ENCODE data around the gene BLTP3B.

BLTP3B gene

DNA sequence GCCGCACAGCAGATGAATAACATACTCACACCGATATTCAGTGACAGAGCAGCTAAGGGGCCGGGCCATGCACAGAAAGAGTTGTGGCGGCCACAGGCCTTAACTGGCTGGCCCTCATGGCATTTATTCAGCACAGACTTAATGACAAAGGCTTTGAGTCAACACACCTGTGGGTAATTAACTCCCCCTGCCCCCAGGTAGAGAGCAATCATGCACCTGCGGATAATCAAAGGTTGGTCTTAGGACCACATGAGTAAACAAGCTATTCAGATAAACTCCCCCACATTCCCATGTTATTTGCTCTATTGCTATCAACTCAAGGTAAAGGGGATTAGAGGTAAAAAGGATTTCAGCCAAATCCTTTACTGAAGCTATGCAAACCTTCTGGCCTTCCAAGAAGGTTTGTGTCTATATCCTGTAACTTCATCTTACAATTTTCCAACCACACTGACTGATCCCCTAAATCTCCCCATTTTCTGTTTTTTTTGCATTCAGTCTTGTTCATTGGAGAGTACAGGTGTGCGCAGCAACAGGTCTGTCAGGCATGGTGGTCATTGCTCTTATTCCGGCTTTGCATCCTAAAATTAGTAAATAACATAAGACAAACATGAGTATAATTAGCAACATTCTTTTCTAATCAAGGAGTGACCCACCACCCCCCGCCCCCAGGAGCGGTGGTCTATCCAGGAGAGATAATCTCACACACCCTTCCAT, 16.9 kb upstream of the BLTP3B start:
- no peak for DNase-seq

DNA sequence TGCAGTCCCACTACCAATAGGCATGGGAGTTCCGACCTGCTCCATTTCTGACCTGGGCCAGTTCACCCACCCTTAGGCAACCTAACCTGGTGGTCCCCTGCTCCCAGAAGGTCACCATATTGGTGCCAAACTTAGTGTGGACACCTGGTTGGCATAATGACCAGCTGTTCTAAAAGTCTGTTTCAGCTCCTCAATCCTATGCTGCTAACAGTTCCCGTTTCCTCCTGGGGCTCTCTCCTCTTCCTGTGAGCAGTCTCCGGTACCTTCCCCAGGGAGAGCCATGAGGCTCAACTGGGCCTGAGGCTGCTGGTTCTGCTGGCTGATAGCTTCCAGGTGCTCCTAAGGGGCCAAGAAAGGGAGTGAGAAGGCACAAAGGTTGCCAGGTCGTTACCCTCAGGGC, 15.9 kb upstream of the BLTP3B start:
- no peak for DNase-seq

DNA sequence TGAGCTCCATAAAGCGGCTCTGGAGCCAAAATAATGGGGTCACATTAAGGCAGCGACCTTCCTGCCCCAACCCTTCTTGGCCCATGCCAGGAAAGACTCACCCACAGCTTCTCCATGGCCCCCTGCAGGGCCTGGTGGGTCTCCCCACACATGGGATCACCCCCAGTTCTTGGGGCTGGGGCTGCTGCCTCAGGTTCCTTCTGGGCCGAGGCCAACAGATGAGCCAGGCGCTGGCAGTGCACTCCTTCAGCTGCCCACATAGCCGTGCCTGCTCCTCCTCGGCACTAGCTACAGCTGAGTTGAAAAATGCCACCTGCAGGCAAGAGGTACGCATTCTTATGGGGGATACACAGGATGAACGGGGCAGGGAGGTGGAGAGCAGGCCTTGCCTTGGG, 14.8 kb upstream of the BLTP3B start:
- no peak for DNase-seq

- DNase-seq: no peak
Measured at GRCh38 chr12:100156731-100157426, 14.2 kb upstream of the BLTP3B start.

GRCh38 chr12:100154474-100155247, 12.0 kb upstream of the BLTP3B start:
- DNase-seq: peak; percentile 31

DNA sequence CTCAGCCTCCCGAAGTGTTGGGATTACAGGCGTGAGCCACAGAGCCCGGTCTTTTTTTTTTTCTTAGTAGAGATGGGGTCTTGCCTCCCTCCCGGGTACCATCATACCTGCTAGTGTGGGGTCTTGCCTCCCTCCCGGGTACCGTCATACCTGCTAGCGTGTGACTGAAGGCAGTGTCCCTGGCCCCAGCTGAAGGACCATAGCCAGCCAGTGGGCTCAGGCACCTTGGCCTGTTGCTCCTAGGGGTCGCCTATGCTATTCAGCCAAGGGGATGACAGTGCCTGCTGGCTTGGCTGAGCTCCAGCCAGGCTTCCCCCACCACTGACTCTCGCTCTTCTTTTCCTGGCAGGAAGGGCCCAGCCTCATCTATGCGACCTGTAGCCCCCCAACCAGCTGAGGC, 10.5 kb upstream of the BLTP3B start:
- no peak for DNase-seq

DNA sequence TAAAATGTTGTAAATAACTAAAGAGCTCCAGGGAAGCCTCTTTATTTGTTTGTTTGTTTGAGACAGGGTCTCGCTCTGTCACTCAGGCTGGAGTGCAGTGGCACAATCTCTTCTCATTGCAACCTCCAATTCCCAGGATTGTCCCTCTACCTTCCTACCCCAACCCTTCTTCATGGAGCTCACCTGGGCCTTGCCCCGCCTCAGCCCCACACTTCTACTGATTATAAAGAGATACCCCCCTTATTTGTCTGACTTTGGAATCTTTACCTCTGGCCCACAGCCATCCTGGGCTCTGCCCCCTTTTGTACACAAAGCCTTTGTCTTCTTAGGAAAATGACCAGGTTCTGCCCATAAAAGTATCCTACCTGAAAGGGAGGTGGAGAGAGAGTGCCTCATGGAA, 9.1 kb upstream of the BLTP3B start:
- DNase-seq: no peak

DNA sequence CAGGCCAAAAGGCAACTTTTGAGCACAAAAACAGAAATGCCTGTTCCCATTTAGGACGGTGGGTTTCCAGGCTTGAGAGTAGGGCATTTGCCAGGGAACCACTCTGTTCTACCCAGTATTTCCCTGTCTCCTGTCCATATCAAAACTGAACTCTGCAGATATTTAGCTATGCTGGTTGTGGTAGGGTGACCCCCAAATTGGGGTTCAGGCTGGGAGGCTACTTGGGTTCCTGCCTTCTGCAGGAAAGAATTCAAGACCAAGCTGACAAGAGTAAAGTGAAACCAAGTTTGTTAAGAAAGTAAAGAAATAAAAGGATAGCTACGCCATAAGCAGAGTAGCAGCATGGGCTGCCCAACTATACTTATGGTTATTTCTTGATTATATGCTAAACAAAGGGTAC, 3.6 kb upstream of the BLTP3B start:
- DNase-seq: no peak

- no peak for DNase-seq
Measured at GRCh38 chr12:100145643-100146042, 3.0 kb upstream of the BLTP3B start.

- DNase-seq: peak; percentile 66
Measured at GRCh38 chr12:100141998-100142850, 450 bp downstream of the BLTP3B start.

GRCh38 chr12:100141666-100141997, 1.0 kb downstream of the BLTP3B start:
- DNase-seq: peak; percentile 71

GRCh38 chr12:100138803-100139098, 3.9 kb downstream of the BLTP3B start:
- DNase-seq: no peak

DNA sequence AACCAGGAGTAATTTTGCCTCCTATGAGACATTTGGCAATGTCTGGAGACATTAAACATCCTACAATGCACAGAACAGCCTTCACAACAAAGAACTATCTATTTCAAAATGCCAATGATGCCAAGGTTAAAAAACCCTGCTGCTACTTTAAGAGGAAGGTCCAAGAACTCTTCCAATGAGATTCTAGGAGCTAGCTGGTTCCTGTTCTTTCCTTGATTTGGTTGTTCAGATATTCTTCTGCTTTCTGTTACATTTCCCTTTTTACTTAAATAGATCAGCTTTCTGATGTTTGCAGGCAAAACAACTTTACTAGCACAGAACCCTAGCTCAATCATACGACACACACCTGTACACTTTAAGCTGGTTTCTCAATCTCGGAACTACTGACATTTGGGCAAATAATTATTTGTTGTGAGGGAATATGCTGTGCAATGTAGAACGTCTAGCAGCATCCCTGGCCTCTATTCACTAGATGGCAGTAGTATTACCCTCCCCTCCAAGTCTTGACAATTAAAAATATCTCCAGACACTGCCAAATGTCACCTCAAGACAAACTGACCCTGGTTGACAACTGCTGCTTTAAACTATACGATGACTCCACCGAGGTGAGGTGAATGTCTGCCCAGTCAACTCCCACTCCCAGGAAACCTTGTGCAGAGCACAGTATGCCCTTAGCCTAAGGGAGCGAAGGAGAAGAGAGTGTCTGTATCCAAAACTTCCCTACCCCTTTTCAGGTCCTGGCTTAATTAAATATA, 4.4 kb downstream of the BLTP3B start:
- DNase-seq: peak; percentile 11

GRCh38 chr12:100133200-100133599, 9.5 kb downstream of the BLTP3B start:
- DNase-seq: no peak

DNA sequence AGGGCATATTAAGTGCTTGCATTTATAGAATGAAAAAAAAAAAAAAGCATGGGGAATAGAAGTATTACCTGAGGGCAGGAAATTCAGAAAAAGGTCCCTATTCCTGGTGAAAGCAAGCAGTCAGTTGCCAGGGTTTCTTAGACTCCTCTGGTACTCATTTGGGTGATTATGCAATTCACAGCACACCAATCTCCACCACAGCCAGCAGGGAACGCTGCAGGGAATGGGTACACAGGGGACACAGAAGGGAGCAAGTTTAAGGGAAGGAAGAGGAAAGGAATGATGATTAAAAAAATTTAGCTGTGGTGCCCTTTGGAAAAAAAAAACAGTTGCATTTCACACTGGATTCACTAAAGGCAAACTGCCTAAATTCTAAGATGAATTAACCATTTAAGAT, 14.2 kb downstream of the BLTP3B start:
- DNase-seq: no peak

DNA sequence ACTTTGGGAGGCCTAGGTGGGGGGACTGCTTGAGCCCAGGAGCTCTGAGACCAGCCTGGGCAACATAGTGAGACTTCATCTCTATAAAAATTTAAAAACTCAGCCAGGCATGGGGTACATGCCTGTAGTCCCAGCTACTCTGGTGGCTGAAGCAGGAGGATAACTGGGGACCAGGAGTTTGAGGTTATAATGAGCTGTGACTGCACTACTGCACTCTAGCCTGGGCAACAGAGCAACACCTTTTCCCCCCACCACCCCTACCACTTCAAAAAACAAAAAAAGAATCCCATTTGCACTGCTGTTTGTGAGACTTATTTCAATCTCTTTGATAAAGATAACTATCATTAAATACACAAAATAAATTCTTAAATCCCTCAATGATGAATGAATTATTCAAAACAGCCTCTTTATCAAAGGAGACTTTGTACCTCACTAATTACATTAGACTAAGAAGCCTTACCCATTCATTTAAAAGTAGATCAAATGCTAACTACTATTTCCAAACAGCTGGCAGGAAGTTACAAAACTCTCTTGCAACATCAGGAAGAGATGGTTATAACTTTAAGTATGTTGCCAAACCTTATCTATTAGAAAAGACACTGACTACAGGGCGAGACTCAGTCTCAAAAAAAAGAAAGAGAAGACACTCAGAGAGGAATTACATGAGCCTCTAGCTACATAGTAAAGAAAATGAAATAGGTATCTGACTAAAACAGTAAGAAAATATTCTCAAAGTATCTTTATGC, 14.7 kb downstream of the BLTP3B start:
- no peak for DNase-seq

- no peak for DNase-seq
Measured at GRCh38 chr12:100123316-100124095, 19.2 kb downstream of the BLTP3B start.

GRCh38 chr12:100120355-100120754, 22.3 kb downstream of the BLTP3B start:
- DNase-seq: no peak

- DNase-seq: no peak
Measured at GRCh38 chr12:100115291-100115690, 27.4 kb downstream of the BLTP3B start.

DNA sequence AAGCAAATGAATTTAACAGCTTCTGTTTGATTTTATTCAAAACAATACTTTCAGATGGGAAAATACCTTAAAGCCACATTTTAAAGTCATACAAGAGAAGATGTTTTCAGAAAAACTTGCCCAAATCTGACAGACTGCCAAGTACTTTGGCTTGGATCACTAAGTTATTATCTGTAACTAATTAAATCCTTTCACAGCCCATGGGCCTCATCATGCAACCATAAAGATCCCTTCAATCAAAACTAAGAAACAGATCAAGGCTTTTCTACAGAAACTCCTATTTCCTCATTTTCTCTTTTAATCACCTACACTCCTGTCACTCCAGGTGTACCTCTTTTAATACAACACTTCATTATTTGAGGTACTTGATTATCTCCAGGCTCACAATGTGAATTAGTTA, 28.1 kb downstream of the BLTP3B start:
- DNase-seq: no peak

GRCh38 chr12:100110276-100110675, 32.4 kb downstream of the BLTP3B start:
- no peak for DNase-seq
